ENCODE measurements around the gene CD302. TPM values are rescaled to one million over a fixed set of nuclear protein-coding genes. Genes with fewer than 3 reads are reported as not detected.

CD302 gene
- total and polyA plus RNA-seq, 10 of the 15 experiments (the other 5 are each of a cell fraction or from before 2014, with no cell fraction given), result 0.48 to 4.0 (median 2.1) TPM

DNA sequence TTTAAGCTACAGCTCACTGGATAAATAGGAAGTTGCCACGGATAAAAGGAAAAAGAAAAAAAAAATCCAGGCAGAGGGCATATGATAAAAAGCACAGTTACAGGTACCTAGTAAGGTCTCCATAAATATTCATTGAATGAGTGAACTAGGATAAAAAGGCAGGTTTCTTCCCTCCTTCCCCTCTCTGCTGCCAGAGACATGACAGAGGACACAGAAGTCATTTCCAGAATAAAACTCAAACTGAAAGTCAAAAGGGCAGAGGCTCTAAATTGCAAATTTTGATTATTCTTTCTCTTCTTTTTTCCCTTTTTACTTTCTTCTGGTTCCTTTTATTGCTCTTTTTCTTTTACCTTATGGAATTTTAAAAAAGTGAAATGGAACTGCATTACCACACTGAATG, 7.7 kb downstream of the CD302 start (continued):
- no peak for TF ChIP-seq ZNF592 (IDR thresholded peaks at IDR 0.05)
- peak; percentile 59; the same call in 1 of the 2 replicates for TF ChIP-seq IRF4 (IDR thresholded peaks at IDR 0.05; ENCODE audit: low read depth, low read length)
- TF ChIP-seq CBFB (IDR thresholded peaks at IDR 0.05; ENCODE audit: low read depth), result no peak
- no peak for TF ChIP-seq SMAD5 (IDR thresholded peaks at IDR 0.05; ENCODE audit: low read depth)

- TF ChIP-seq IRF4 (IDR thresholded peaks at IDR 0.05; ENCODE audit: low read depth, low read length) (no peak), CEBPZ (IDR thresholded peaks at IDR 0.05; ENCODE audit: low read depth, low read length) (no peak), POU2F2 (IDR thresholded peaks at IDR 0.05; ENCODE audit: borderline replicate concordance, low read depth, low read length) (no peak), BMI1 (IDR thresholded peaks at IDR 0.05; ENCODE audit: borderline replicate concordance) (no peak), POLR2A (IDR thresholded peaks at IDR 0.05; ENCODE audit: low read depth, low read length) (no peak), FOS (IDR thresholded peaks at IDR 0.05; ENCODE audit: borderline replicate concordance, extremely low read depth, insufficient read length) (no peak)
- TF ChIP-seq, protein P1, sequence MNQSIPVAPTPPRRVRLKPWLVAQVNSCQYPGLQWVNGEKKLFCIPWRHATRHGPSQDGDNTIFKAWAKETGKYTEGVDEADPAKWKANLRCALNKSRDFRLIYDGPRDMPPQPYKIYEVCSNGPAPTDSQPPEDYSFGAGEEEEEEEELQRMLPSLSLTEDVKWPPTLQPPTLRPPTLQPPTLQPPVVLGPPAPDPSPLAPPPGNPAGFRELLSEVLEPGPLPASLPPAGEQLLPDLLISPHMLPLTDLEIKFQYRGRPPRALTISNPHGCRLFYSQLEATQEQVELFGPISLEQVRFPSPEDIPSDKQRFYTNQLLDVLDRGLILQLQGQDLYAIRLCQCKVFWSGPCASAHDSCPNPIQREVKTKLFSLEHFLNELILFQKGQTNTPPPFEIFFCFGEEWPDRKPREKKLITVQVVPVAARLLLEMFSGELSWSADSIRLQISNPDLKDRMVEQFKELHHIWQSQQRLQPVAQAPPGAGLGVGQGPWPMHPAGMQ (IDR thresholded peaks at IDR 0.05; ENCODE audit: borderline replicate concordance), result no peak
- TF ChIP-seq, protein P2, sequence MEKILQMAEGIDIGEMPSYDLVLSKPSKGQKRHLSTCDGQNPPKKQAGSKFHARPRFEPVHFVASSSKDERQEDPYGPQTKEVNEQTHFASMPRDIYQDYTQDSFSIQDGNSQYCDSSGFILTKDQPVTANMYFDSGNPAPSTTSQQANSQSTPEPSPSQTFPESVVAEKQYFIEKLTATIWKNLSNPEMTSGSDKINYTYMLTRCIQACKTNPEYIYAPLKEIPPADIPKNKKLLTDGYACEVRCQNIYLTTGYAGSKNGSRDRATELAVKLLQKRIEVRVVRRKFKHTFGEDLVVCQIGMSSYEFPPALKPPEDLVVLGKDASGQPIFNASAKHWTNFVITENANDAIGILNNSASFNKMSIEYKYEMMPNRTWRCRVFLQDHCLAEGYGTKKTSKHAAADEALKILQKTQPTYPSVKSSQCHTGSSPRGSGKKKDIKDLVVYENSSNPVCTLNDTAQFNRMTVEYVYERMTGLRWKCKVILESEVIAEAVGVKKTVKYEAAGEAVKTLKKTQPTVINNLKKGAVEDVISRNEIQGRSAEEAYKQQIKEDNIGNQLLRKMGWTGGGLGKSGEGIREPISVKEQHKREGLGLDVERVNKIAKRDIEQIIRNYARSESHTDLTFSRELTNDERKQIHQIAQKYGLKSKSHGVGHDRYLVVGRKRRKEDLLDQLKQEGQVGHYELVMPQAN (conservative IDR thresholded peaks at IDR 0.05), result no peak
- no TSS peak for BruUV-seq (replicated peaks)
- Histone ChIP-seq H3K4me2 (ENCODE audit: control insufficient read depth, insufficient read depth) (no peak overlapping the region), H3K27me3 (replicated peaks in 1 of 2; ENCODE audit: control insufficient read depth in 2 of 2, insufficient read depth in 2 of 2, low read length in 1 of 2) (no peaks in the 10 kb centered on the region), H3K4me1 (ENCODE audit: control insufficient read depth, insufficient read depth, low read length) (no peaks in the 10 kb centered on the region), H3K9me3 (replicated peaks; ENCODE audit: control insufficient read depth, insufficient read depth, low read length) (no peaks in the 10 kb centered on the region), H3K36me3 (ENCODE audit: control insufficient read depth in 2 of 2, insufficient read depth in 2 of 2, low read length in 1 of 2) (no peaks in the 10 kb centered on the region), H2AFZ (ENCODE audit: control insufficient read depth, low read depth, low read length) (no peak overlapping the region), H3K4me3 (no peak overlapping the region), H4K20me1 (ENCODE audit: control insufficient read depth, insufficient read depth) (no peaks in the 10 kb centered on the region), H3K27ac (ENCODE audit: control insufficient read depth, insufficient read depth) (no peak overlapping the region), H3K9ac (ENCODE audit: control insufficient read depth, insufficient read depth, low read length) (no peak overlapping the region), H3K79me2 (ENCODE audit: control insufficient read depth, insufficient read depth, low read length) (no peaks in the 10 kb centered on the region)
- 82% methylated on average over 3 of the region's 3 CpGs for WGBS (ENCODE audit: insufficient coverage, insufficient replicate concordance, low lambda C conversion rate, missing lambda C conversion rate)
- ChIA-PET POLR2A (no interaction called here), RAD21 (ENCODE audit: unreplicated experiment) (no interaction called here), CTCF (interaction anchor here (1.1 kb wide), 1 partner anchor 180 kb away, joined by 3 read pairs; no protein-coding TSS in a partner anchor), SMC1A (ENCODE audit: uncharacterized antibody, unreplicated experiment) (no interaction called here)
- no peak for FAIRE-seq
- no peak for DNase-seq (ENCODE audit: low read depth, low spot score)
- ATAC-seq, result no peak
- intact Hi-C loops (cut with micrococcal nuclease; ENCODE audit: unreplicated experiment) (no loop called here), in situ Hi-C loops (cut with MboI) (no loop called here)
These were observed 9.8 kb downstream of the CD302 start for GRCh38 chr2:159788253-159788652.
